Fibroblast of mammary gland (primary cell): ENCODE data around the gene KL.
A peak's percentile ranks its signal among the peaks of the same experiment; 100 is the strongest.

Experiments used
- DNase-seq: peaks from one replicate; pipeline ENCODE4 v3.0.0-alpha.2; 2010; ENCODE audit warnings: low read depth
- H3K4me3 ChIP-seq: 2 replicates; pipeline ENCODE4 v1.5.1; 2011; ENCODE audit warnings: low read depth, mild to moderate bottlenecking, low read length, moderate library complexity; ENCODE audit not compliant: control insufficient read depth
- CTCF ChIP-seq: conservative IDR thresholded peaks from 2 replicates; pipeline ENCODE4 v1.5.1; 2011; ENCODE audit warnings: low read depth, low read length, inconsistent platforms; ENCODE audit not compliant: control insufficient read depth, insufficient read depth

Gene KL

GRCh38 chr13:33008946-33009722, 7.1 kb upstream of the KL start:
- no peak for TF ChIP-seq CTCF
- DNase-seq = no peak

DNA sequence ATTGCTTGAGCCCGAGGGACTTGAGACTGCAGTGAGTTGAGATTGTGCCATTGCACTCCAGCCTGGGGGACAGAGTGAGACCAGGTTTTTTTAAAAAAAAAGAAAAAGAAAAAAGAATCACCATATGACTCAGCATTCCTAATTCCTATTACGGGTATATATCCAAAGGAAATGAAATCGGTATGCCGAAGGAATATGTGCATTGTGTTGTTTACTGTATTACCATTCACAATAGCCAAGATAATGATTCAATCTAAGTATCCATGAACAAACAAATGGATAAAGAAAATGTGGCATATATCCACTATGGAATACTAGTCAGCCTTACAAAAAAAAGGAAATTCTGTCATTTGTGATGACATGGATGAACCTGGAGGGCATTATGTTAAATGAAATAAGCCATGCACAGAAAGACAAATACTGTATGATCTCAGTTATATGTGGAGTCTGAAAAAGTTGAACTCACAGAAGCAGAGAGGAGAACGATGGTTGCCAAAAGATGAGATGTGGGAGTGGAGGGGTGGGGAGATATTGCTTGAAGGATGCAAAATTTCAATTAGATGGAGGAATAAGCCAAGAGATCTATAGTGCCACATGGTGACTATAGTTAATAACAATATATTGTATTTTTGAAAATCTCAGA, 4.3 kb upstream of the KL start:
- no peak for TF ChIP-seq CTCF
- no peak for DNase-seq
- H3K4me3 ChIP-seq = no peak overlapping the region

More at GRCh38 chr13:33008946-33009722, 7.1 kb upstream of the KL start:
- no peak overlapping the region for H3K4me3 ChIP-seq

DNA sequence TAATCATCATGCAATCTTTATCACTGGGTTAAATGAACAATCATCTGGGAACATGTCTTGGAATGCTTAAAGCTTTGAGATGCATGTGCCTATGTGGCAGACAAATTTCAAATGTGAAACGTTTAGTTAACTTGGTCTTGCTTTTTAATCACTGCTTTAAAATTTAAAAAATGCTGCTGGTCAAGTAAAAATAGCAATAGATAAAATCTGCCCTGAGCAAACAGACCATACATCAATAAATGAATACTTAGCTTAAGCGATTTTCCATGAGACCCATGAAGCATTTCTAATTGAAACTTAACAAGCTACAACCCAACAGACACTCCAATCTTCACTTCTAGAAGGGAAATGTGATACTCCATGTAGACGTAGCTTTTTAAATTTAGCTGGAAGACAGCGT, 1.9 kb upstream of the KL start:
- no peak overlapping the region for H3K4me3 ChIP-seq
- TF ChIP-seq CTCF = no peak
- DNase-seq = no peak

- no peak for DNase-seq
- TF ChIP-seq CTCF = no peak
- no peak overlapping the region for H3K4me3 ChIP-seq
Observed at GRCh38 chr13:33015241-33015668, 968 bp upstream of the KL start.

- DNase-seq = no peak
- no peak overlapping the region for H3K4me3 ChIP-seq
- no peak for TF ChIP-seq CTCF
Observed at GRCh38 chr13:33015791-33016323, 366 bp upstream of the KL start.

DNA sequence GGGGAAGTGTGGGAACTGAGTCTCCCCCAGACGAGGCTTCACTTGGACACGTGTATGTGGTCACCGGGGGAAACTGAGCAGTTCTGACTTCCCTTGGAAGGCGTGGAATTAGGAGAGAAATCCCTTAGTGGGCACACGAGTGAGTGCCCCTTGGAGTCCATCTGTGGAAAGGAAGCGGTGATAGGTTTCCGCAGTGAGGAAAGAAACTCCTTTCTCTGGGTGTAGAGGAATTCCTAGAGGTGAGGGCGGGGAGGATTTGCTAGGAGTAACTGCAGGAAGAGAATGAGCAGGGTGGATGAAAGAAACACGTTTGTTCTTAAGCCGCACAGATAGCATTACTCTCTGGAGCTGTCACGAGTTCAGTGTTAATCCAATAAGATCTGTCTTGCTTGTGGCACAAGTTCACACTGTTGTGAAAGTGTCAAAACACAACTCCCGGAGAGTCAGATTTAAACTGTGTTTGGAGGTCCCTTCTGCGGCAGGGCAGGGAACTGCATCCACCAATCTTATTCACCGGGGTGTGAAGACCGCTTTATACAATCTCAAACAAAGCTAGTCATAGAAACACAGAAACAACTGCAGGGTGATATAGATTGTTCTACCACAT, 1.2 kb downstream of the KL start:
- peak; percentile 65 for DNase-seq
- peak; percentile 46 for TF ChIP-seq CTCF
- H3K4me3 ChIP-seq = no peak overlapping the region
